ENCODE measurements around the gene TMEM52B.

DNA sequence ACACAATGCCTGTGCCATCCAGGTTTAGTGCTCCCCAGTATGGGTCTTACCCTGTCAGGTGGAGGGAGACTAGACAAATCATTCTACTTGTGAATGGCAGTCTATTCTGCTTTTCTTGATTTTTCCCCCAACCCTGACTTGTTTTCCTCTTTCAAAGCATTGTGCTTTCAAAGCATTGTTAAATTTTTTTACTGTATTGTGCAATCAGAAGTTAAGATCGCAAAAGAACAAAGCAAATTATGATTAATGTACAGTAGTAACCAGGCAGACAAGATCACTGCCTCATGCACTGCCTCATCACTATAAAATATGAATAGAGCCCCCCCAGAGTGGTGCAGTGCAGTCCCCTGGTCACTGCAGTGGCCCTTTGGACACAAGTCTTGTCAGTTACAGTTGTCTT is 47.9 kb downstream of the TMEM52B start:
- TF ChIP-seq, protein P1, sequence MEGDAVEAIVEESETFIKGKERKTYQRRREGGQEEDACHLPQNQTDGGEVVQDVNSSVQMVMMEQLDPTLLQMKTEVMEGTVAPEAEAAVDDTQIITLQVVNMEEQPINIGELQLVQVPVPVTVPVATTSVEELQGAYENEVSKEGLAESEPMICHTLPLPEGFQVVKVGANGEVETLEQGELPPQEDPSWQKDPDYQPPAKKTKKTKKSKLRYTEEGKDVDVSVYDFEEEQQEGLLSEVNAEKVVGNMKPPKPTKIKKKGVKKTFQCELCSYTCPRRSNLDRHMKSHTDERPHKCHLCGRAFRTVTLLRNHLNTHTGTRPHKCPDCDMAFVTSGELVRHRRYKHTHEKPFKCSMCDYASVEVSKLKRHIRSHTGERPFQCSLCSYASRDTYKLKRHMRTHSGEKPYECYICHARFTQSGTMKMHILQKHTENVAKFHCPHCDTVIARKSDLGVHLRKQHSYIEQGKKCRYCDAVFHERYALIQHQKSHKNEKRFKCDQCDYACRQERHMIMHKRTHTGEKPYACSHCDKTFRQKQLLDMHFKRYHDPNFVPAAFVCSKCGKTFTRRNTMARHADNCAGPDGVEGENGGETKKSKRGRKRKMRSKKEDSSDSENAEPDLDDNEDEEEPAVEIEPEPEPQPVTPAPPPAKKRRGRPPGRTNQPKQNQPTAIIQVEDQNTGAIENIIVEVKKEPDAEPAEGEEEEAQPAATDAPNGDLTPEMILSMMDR (IDR thresholded peaks at IDR 0.05) = no peak
- TF ChIP-seq ZFX (IDR thresholded peaks at IDR 0.05; ENCODE audit: borderline replicate concordance) = no peak
